Hepatocyte (in vitro differentiated cells): Measurements from ENCODE around the gene CARS1. TPM values are rescaled to one million over a fixed set of nuclear protein-coding genes. Genes with fewer than 3 reads are reported as not detected.

Experiments
- DNase-seq: peaks from one replicate; pipeline ENCODE4 v3.0.0-alpha.2; 2016; ENCODE audit warnings: low spot score
- H2AFZ ChIP-seq: fragments of 200-600 bp; sonication (generic); 2 replicates; pipeline ENCODE4 v1.6.0; 2016; ENCODE audit warnings: antibody characterized with exemption, mild to moderate bottlenecking
- H3K27ac ChIP-seq: fragments of 200-600 bp; sonication (generic); 2 replicates; pipeline ENCODE4 v1.5.1; 2016; ENCODE audit warnings: mild to moderate bottlenecking
- H3K27me3 ChIP-seq: fragments of 200-600 bp; sonication (generic); 2 replicates; pipeline ENCODE4 v1.6.1; 2016
- H3K36me3 ChIP-seq: fragments of 200-600 bp; sonication (generic); replicated peaks from 2 replicates; pipeline ENCODE4 v1.5.1; 2016; ENCODE audit warnings: low read depth; ENCODE audit not compliant: insufficient read depth
- H3K4me1 ChIP-seq: fragments of 200-600 bp; sonication (generic); 2 replicates; pipeline ENCODE4 v1.5.1; 2016; ENCODE audit warnings: mild to moderate bottlenecking, moderate library complexity; ENCODE audit not compliant: insufficient read depth
- H3K4me2 ChIP-seq: fragments of 200-600 bp; sonication (generic); 2 replicates; pipeline ENCODE4 v1.6.0; 2016
- H3K4me3 ChIP-seq: fragments of 200-600 bp; sonication (generic); 2 replicates; pipeline ENCODE4 v1.5.1; 2016; ENCODE audit warnings: mild to moderate bottlenecking
- H3K79me2 ChIP-seq: fragments of 200-600 bp; sonication (generic); 2 replicates; pipeline ENCODE4 v1.6.0; 2017; ENCODE audit warnings: mild to moderate bottlenecking
- H3K9me2 ChIP-seq: fragments of 200-600 bp; sonication (generic); replicated peaks from 2 replicates; pipeline ENCODE4 v1.6.0; 2017; ENCODE audit warnings: mild to moderate bottlenecking; ENCODE audit not compliant: insufficient read depth
- H3K9me3 ChIP-seq: fragments of 200-600 bp; sonication (generic); 2 replicates; pipeline ENCODE4 v1.5.1; 2016; ENCODE audit warnings: low read depth, mild to moderate bottlenecking
- H4K20me1 ChIP-seq: fragments of 200-600 bp; sonication (generic); 2 replicates; pipeline ENCODE4 v1.6.0; 2016; ENCODE audit warnings: mild to moderate bottlenecking; ENCODE audit not compliant: insufficient read depth, poor library complexity, severe bottlenecking
- CTCF ChIP-seq: fragments of 200-600 bp; sonication (generic); IDR thresholded peaks from 2 replicates; pipeline ENCODE4 v1.5.1; 2016; ENCODE audit warnings: antibody characterized with exemption, mild to moderate bottlenecking; ENCODE audit not compliant: poor library complexity
- EZH2 ChIP-seq: fragments of 200-600 bp; sonication (generic); IDR thresholded peaks from 2 replicates; pipeline ENCODE4 v1.6.1; 2016; ENCODE audit warnings: antibody characterized with exemption, mild to moderate bottlenecking, borderline replicate concordance
- EZH2phosphoT487 ChIP-seq: fragments of 200-600 bp; sonication (generic); IDR thresholded peaks from one replicate; pipeline ENCODE4 v1.6.1; 2018; ENCODE audit warnings: antibody characterized with exemption, mild to moderate bottlenecking, low read depth, moderate library complexity; ENCODE audit not compliant: unreplicated experiment, severe bottlenecking
- WGBS: methylation state at CpG from one replicate; pipeline ENCODE4 v1.1.6; 2016; ENCODE audit warnings: low lambda C conversion rate; ENCODE audit errors: missing lambda C conversion rate; 5-methylcytosine and 5-hydroxymethylcytosine counted together
- polyA plus RNA-seq: library from polyadenylated mRNA; unstranded; fragments of >200 nt; fragmentation: Nextera tagmentation; extraction: Ambion mirVana; gene quantifications from 2 replicates; pipeline ENCODE4 v1.2.1, GENCODE V29; 2016
- total RNA-seq: library from RNA; depleted of rRNA; stranded (reverse); fragments of >200 nt; gene quantifications from 2 replicates; pipeline ENCODE4 v1.2.3, GENCODE V29; 2014

The CARS1 gene
- total and polyA plus RNA-seq, 2 experiments from 2014 or later: 35.5 to 42.0 TPM

- Histone ChIP-seq H3K27ac (no peak overlapping the region), H3K79me2 (no peaks in the 10 kb centered on the region), H2AFZ (no peak overlapping the region), H3K4me3 (no peak overlapping the region), H3K9me2 (no peaks in the 10 kb centered on the region), H4K20me1 (no peaks in the 10 kb centered on the region), H3K27me3 (no peaks in the 10 kb centered on the region), H3K4me2 (no peak overlapping the region), H3K9me3 (no peaks in the 10 kb centered on the region), H3K4me1 (peaks cover 3% of the 10 kb centered on the region), H3K36me3 (no peaks in the 10 kb centered on the region)
- peak; percentile 40 for DNase-seq
- WGBS: 62% methylated on average over 11 of the region's 11 CpGs
- no peak for TF ChIP-seq EZH2
- TF ChIP-seq EZH2phosphoT487: no peak
- TF ChIP-seq CTCF: no peak
Measured at GRCh38 chr11:3077189-3077836, 20.1 kb upstream of the CARS1 start.

- no peak overlapping the region for H3K27ac ChIP-seq
- H3K36me3 ChIP-seq: no peaks in the 10 kb centered on the region
- no peaks in the 10 kb centered on the region for H3K9me2 ChIP-seq
- no peak overlapping the region for H3K4me2 ChIP-seq
- H4K20me1 ChIP-seq: no peaks in the 10 kb centered on the region
- H2AFZ ChIP-seq: no peak overlapping the region
- no peaks in the 10 kb centered on the region for H3K9me3 ChIP-seq
- no peak overlapping the region for H3K4me3 ChIP-seq
- 85% methylated on average over 8 of the region's 8 CpGs for WGBS
- no peaks in the 10 kb centered on the region for H3K79me2 ChIP-seq
- no peaks in the 10 kb centered on the region for H3K27me3 ChIP-seq
- peaks cover 3% of the 10 kb centered on the region for H3K4me1 ChIP-seq
- no peak for DNase-seq
- TF ChIP-seq CTCF (no peak), EZH2 (no peak), EZH2phosphoT487 (no peak)
Measured at GRCh38 chr11:3074912-3075589, 17.8 kb upstream of the CARS1 start.

GRCh38 chr11:3073029-3073435 is 15.8 kb upstream of the CARS1 start:
- Histone ChIP-seq H4K20me1 (no peaks in the 10 kb centered on the region), H3K36me3 (no peaks in the 10 kb centered on the region), H3K27me3 (no peaks in the 10 kb centered on the region), H3K9me3 (no peaks in the 10 kb centered on the region), H2AFZ (no peak overlapping the region), H3K9me2 (no peaks in the 10 kb centered on the region), H3K27ac (peak overlapping the region; percentile 34), H3K4me3 (no peak overlapping the region), H3K79me2 (no peaks in the 10 kb centered on the region), H3K4me2 (no peak overlapping the region), H3K4me1 (peaks cover 3% of the 10 kb centered on the region)
- TF ChIP-seq EZH2phosphoT487: no peak
- TF ChIP-seq CTCF: no peak
- no peak for TF ChIP-seq EZH2
- DNase-seq: no peak
- WGBS: 74% methylated on average over 3 of the region's 3 CpGs
